WTC11 (cell line): ENCODE results near the gene CELF4. TPM values are rescaled to one million over a fixed set of nuclear protein-coding genes. Genes with fewer than 3 reads are reported as not detected.

Experiments
- ATAC-seq: fragments of 200-7000 bp; cut with Tn5 transposase; 2 replicates; pipeline ENCODE4 v1.10.0; 2021; ENCODE audit warnings: mild to moderate bottlenecking, moderate library complexity
- CTCF ChIA-PET: fragments of 300-600 bp; sonication (Branson Sonifier 250); formaldehyde crosslinking; loops from one replicate; lab custom pipeline; 2021; ENCODE audit warnings: antibody characterized with exemption; lab: Charles Lee
- POLR2A ChIA-PET: fragments of 350-600 bp; sonication (Branson Sonifier 250); formaldehyde crosslinking; loops from one replicate; lab custom pipeline; 2021; ENCODE audit warnings: antibody characterized with exemption; lab: Charles Lee
- DNase-seq: peaks from one replicate; pipeline ENCODE4 v3.0.0; 2021; ENCODE audit warnings: low spot score
- H3K27ac Mint-ChIP-seq: 2 replicates; pipeline ENCODE4 v1.8.0; 2021; ENCODE audit warnings: mixed read lengths
- H3K27me3 Mint-ChIP-seq: 2 replicates; pipeline ENCODE4 v1.8.0; 2021; ENCODE audit warnings: low read depth, mild to moderate bottlenecking, moderate library complexity, mixed read lengths
- H3K36me3 Mint-ChIP-seq: 2 replicates; pipeline ENCODE4 v1.8.0; 2021; ENCODE audit warnings: mixed read lengths
- H3K4me1 Mint-ChIP-seq: 2 replicates; pipeline ENCODE4 v1.8.0; 2022; ENCODE audit warnings: mixed read lengths
- H3K4me3 Mint-ChIP-seq: 2 replicates; pipeline ENCODE4 v1.8.0; 2021; ENCODE audit warnings: mild to moderate bottlenecking, moderate library complexity, mixed read lengths
- H3K9me3 Mint-ChIP-seq: 2 replicates; pipeline ENCODE4 v1.8.0; 2021; ENCODE audit warnings: mixed read lengths
- ATF1 ChIP-seq: sonication (generic); formaldehyde crosslinking; IDR thresholded peaks from 2 replicates; pipeline ENCODE4 v1.8.1; 2023; ENCODE audit warnings: mild to moderate bottlenecking, moderate library complexity, missing genetic modification reagents
- CBFB ChIP-seq: sonication (generic); formaldehyde crosslinking; IDR thresholded peaks from 2 replicates; pipeline ENCODE4 v1.8.1; 2022; ENCODE audit warnings: mild to moderate bottlenecking, low read depth, missing genetic modification reagents
- MXD4 ChIP-seq: fragments of 250-450 bp; sonication (Bioruptor Pico); IDR thresholded peaks from 2 replicates; pipeline ENCODE4 v1.8.0; 2021; ENCODE audit warnings: mild to moderate bottlenecking, moderate library complexity, borderline replicate concordance
- SMAD4 ChIP-seq: sonication (generic); formaldehyde crosslinking; IDR thresholded peaks from 2 replicates; pipeline ENCODE4 v1.8.0; 2022; ENCODE audit warnings: mild to moderate bottlenecking, missing genetic modification reagents
- ZNF121 ChIP-seq: sonication (generic); formaldehyde crosslinking; IDR thresholded peaks from 2 replicates; pipeline ENCODE4 v1.8.0; 2023; ENCODE audit warnings: missing genetic modification reagents
- ZNF138 ChIP-seq: sonication (generic); formaldehyde crosslinking; conservative IDR thresholded peaks from 2 replicates; pipeline ENCODE4 v1.8.1; 2022; ENCODE audit warnings: mild to moderate bottlenecking, moderate library complexity, missing genetic modification reagents
- ZNF263 ChIP-seq: sonication (generic); formaldehyde crosslinking; IDR thresholded peaks from 2 replicates; pipeline ENCODE4 v1.8.1; 2022; ENCODE audit warnings: low read depth, mild to moderate bottlenecking, moderate library complexity, missing genetic modification reagents
- ZNF317 ChIP-seq: sonication (generic); formaldehyde crosslinking; IDR thresholded peaks from 2 replicates; pipeline ENCODE4 v1.8.1; 2023; ENCODE audit warnings: low read depth, mild to moderate bottlenecking, moderate library complexity, missing genetic modification reagents, borderline replicate concordance
- ZNF416 ChIP-seq: fragments of 250-450 bp; sonication (Bioruptor Pico); IDR thresholded peaks from 2 replicates; pipeline ENCODE4 v1.9.0; 2021; ENCODE audit warnings: mild to moderate bottlenecking, inconsistent platforms
- ZNF671 ChIP-seq: fragments of 250-450 bp; sonication (Bioruptor Pico); IDR thresholded peaks from 2 replicates; pipeline ENCODE4 v1.8.0; 2021; ENCODE audit warnings: mild to moderate bottlenecking
- total RNA-seq: library from RNA; stranded (reverse); gene quantifications from 3 replicates; pipeline ENCODE4 v1.2.3, GENCODE V29; 2021
- TF ChIP-seq, protein P1 (sequence below): fragments of 250-450 bp; sonication (Bioruptor Pico); IDR thresholded peaks from 2 replicates; pipeline ENCODE4 v1.8.0; 2021; ENCODE audit warnings: mild to moderate bottlenecking
- TF ChIP-seq, protein P2 (sequence below): sonication (generic); formaldehyde crosslinking; IDR thresholded peaks from 2 replicates; pipeline ENCODE4 v1.8.1; 2022; ENCODE audit warnings: low read depth, mild to moderate bottlenecking, moderate library complexity, missing genetic modification reagents, borderline replicate concordance
- TF ChIP-seq, protein P3 (sequence below): fragments of 250-450 bp; sonication (Bioruptor Pico); IDR thresholded peaks from 2 replicates; pipeline ENCODE4 v1.9.0; 2021; ENCODE audit warnings: mild to moderate bottlenecking
- TF ChIP-seq, protein P4 (sequence below): fragments of 200-600 bp; IDR thresholded peaks from 2 replicates; pipeline ENCODE4 v1.8.0; 2022; ENCODE audit warnings: antibody characterized with exemption

Gene CELF4
- total RNA-seq, 1 experiment from 2014 or later, result 2.9 TPM

DNA sequence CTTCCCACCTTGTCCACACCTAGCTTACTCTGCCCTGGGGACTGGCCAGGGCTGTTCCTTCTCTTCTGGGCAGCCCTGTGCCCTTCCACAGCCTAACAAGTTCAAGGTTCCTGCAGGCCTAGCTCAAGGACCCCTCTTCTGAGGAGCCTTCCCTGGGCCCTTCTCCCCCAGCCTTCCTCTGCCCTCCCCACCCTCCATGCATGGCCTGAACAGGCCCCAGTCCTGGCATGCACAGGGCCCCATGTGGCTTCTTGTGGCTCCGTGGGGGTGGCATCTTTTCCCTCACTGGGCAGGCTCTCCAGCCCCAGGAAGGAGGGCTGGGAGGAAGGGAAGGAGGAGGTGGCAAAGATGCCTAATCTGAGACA lies 162.9 kb downstream of the CELF4 start:
- POLR2A ChIA-PET, result no interaction called here
- DNase-seq (no peak), ATAC-seq (no peak)
- Mint-ChIP-seq H3K27ac (no peak overlapping the region), H3K36me3 (no peaks in the 10 kb centered on the region), H3K9me3 (no peaks in the 10 kb centered on the region)
- TF ChIP-seq ZNF416, result no peak
- TF ChIP-seq, all 79 proteins: peak for 0
- Mint-ChIP-seq H3K27me3 (peaks cover 6% of the 10 kb centered on the region; the same call in 1 of the 2 replicates), H3K4me3 (no peak overlapping the region), H3K4me1 (peaks cover 17% of the 10 kb centered on the region)
- CTCF ChIA-PET, result interaction anchor here (1.1 kb wide), 1 partner anchor 9 kb away, joined by 4 read pairs; no protein-coding TSS in a partner anchor

DNA sequence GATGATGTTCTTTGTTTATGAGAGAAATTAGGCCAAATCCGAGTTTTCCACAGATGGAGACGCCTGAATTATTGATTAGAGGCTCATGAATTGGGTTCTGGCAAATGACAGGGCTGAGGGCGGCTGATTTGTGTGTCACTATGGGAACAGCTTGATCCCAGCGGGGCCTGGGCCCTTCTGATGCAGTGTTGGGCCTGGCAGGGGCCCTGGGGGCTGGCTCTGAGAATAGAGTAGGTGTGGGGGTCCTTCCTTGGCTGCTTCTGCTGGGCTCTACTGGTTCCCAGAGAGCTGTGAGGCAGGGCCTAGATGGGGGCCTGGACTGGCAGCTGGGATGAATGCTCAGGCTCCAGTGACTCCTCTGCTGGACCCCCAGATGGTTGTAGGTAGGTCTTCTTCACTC lies 164.8 kb downstream of the CELF4 start:
- H3K27ac Mint-ChIP-seq, result no peak overlapping the region
- no peaks in the 10 kb centered on the region for H3K36me3 Mint-ChIP-seq
- H3K27me3 Mint-ChIP-seq, result peaks cover 20% of the 10 kb centered on the region
- DNase-seq (no peak), ATAC-seq (no peak)
- H3K9me3 Mint-ChIP-seq, result no peaks in the 10 kb centered on the region
- ChIA-PET POLR2A (no interaction called here), CTCF (no interaction called here)
- H3K4me3 Mint-ChIP-seq, result no peak overlapping the region
- no peak for TF ChIP-seq ZNF671
- no peak for TF ChIP-seq SMAD4 (CRISPR knock-in tag)
- TF ChIP-seq, protein P1, sequence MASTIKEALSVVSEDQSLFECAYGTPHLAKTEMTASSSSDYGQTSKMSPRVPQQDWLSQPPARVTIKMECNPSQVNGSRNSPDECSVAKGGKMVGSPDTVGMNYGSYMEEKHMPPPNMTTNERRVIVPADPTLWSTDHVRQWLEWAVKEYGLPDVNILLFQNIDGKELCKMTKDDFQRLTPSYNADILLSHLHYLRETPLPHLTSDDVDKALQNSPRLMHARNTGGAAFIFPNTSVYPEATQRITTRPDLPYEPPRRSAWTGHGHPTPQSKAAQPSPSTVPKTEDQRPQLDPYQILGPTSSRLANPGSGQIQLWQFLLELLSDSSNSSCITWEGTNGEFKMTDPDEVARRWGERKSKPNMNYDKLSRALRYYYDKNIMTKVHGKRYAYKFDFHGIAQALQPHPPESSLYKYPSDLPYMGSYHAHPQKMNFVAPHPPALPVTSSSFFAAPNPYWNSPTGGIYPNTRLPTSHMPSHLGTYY, result no peak
- H3K4me1 Mint-ChIP-seq, result peaks cover 17% of the 10 kb centered on the region

DNA sequence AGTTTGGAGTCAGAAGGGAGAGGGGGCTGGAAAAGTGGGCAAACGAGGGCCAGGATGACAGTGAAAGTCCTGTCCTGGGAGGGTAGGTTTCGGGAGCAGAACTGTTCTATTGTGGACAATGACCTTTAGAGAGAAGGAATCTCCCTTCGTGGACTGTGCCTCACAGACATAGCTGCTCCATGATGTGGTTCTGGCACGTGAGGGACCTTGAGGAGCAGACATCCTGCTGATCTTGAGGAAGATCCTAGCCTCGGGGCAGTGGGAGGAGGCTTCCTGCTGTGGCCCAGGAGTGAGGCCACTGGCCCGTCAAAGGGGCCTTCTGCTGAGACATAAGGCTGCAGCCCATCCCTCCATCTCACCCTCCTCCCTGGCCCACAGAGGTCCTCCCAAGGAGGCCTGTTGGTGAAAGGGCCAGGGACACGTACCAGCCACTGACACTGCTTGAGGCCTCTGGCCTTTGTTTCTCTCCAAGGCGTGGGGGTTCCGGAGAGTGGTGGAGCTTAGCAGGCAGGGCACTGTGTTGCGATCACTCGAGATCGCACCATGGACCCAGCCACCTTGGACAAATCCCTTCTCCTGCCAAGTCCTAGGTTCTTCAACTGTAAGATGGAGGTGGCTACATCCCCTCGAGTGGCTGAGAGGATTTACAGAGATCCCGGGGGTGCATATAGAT lies 167.2 kb downstream of the CELF4 start:
- peaks cover 40% of the 10 kb centered on the region for H3K27me3 Mint-ChIP-seq
- no peak for TF ChIP-seq ZNF671
- TF ChIP-seq ZNF263, result no peak
- no peak for TF ChIP-seq ZNF317 (CRISPR knock-in tag)
- no peak for TF ChIP-seq MXD4 (CRISPR knock-in tag)
- TF ChIP-seq ZNF138, result no peak
- no peak for TF ChIP-seq ATF1 (CRISPR knock-in tag)
- TF ChIP-seq CBFB, result no peak
- TF ChIP-seq ZNF121 (CRISPR knock-in tag), result no peak
- TF ChIP-seq, protein P2, sequence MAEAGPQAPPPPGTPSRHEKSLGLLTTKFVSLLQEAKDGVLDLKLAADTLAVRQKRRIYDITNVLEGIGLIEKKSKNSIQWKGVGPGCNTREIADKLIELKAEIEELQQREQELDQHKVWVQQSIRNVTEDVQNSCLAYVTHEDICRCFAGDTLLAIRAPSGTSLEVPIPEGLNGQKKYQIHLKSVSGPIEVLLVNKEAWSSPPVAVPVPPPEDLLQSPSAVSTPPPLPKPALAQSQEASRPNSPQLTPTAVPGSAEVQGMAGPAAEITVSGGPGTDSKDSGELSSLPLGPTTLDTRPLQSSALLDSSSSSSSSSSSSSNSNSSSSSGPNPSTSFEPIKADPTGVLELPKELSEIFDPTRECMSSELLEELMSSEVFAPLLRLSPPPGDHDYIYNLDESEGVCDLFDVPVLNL (CRISPR knock-in tag), result no peak
- TF ChIP-seq, protein P3, sequence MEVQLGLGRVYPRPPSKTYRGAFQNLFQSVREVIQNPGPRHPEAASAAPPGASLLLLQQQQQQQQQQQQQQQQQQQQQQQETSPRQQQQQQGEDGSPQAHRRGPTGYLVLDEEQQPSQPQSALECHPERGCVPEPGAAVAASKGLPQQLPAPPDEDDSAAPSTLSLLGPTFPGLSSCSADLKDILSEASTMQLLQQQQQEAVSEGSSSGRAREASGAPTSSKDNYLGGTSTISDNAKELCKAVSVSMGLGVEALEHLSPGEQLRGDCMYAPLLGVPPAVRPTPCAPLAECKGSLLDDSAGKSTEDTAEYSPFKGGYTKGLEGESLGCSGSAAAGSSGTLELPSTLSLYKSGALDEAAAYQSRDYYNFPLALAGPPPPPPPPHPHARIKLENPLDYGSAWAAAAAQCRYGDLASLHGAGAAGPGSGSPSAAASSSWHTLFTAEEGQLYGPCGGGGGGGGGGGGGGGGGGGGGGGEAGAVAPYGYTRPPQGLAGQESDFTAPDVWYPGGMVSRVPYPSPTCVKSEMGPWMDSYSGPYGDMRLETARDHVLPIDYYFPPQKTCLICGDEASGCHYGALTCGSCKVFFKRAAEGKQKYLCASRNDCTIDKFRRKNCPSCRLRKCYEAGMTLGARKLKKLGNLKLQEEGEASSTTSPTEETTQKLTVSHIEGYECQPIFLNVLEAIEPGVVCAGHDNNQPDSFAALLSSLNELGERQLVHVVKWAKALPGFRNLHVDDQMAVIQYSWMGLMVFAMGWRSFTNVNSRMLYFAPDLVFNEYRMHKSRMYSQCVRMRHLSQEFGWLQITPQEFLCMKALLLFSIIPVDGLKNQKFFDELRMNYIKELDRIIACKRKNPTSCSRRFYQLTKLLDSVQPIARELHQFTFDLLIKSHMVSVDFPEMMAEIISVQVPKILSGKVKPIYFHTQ (CRISPR knock-in tag), result no peak
- TF ChIP-seq, protein P4, sequence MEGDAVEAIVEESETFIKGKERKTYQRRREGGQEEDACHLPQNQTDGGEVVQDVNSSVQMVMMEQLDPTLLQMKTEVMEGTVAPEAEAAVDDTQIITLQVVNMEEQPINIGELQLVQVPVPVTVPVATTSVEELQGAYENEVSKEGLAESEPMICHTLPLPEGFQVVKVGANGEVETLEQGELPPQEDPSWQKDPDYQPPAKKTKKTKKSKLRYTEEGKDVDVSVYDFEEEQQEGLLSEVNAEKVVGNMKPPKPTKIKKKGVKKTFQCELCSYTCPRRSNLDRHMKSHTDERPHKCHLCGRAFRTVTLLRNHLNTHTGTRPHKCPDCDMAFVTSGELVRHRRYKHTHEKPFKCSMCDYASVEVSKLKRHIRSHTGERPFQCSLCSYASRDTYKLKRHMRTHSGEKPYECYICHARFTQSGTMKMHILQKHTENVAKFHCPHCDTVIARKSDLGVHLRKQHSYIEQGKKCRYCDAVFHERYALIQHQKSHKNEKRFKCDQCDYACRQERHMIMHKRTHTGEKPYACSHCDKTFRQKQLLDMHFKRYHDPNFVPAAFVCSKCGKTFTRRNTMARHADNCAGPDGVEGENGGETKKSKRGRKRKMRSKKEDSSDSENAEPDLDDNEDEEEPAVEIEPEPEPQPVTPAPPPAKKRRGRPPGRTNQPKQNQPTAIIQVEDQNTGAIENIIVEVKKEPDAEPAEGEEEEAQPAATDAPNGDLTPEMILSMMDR, result no peak
- peaks cover 24% of the 10 kb centered on the region for H3K4me1 Mint-ChIP-seq
- H3K36me3 Mint-ChIP-seq, result no peaks in the 10 kb centered on the region
- H3K27ac Mint-ChIP-seq, result no peak overlapping the region
- H3K4me3 Mint-ChIP-seq, result no peak overlapping the region
- CTCF ChIA-PET, result interaction anchor here (1.4 kb wide), 1 partner anchor 86 kb away, joined by 5 read pairs; no protein-coding TSS in a partner anchor
- POLR2A ChIA-PET, result no interaction called here
- no peak for ATAC-seq
- no peaks in the 10 kb centered on the region for H3K9me3 Mint-ChIP-seq
- no peak for DNase-seq
